ENCODE measurements around the gene TANC1.
"Not testable (repeated sequence)": the region's sequence is repeated elsewhere in the genome, so short reads cannot be mapped to it uniquely, and the experiment has no call there.

Gene TANC1

DNA sequence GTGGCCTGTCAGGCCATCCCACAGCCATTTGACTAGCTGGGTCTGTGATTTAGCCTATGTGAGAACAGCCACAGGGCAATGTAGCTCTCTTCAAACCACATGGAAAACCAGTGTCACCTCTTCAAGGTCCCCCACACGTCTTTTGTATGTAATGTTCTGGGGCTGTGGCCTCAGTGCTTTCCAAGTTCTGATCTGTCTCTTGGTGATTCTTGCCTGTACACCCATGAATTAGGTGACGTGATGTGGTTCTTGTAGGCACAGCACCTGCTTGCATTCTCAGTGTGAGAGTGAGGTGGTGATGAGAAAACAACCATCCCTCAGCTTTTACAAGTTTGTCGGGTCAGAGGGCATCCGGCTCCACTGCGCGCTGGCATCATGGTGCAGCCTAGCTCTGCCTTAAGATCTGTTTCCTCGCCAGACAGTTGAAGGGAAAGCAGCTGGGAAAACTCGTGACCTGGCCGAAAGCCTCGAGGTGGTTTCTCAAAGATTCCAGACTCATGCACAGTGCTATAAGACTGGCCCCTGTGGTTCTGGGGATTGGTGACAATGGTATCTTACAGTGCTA lies 125.8 kb downstream of the TANC1 start:
- DNase-seq: peak; percentile 76

DNA sequence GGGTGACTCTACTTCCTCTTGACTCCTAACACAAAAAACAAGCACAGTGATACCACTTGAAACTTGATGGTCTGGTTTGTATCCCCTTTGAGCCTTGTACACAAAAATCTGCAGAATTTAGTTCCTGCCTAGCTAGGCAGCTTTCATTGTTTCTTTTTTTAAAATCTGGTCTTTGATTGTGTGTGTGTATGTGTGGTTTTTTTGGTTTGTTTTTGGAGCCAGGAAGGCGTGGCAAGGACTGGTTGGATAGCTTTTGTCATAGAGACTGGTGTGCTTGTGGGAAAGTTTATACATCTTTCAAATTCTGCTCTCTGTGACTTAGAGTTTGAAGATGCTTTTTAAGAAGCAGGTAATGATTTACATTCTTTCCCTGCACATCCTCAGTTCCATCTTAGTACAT lies 127.4 kb downstream of the TANC1 start:
- no peak for DNase-seq

- DNase-seq: not testable (repeated sequence)
Observed at GRCh38 chr2:159096302-159096855, 127.9 kb downstream of the TANC1 start.

DNA sequence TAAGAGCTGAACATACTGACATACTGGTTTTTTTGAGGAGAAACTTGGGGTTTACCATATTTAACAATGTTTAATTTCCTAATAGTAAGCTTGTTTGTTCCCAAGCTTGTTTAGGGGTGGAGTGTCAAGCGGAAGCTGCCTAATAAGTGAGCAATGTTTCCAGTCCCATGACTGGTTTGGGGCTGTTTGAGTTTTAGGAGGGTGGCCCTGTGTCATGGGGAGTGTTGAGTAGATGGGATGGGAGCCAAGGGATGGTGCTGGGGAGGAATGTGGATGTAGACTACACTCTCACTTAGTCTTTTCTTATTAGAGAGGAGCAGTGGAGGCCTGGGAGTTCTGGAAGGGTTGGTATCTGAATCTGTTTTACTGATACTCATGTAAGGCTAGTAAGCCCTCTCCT lies 128.5 kb downstream of the TANC1 start:
- DNase-seq: no peak

DNA sequence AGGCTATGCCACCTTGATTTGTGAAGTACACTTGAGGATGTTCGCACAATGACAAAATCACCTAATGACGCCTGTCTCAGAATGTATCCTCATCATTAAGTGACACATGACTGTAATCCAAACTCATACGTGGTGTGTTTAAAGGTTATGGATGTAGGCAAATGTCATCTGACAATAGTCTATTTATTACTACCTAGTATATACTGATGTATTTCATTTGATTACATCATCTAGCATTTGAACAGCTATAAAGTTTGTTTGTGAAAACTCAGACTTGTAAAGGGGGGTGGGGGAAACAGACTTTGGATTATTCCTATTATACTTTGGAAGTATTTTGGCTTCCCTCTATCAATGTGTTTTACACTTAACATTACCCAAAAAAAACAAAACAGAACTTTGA lies 129.9 kb downstream of the TANC1 start:
- DNase-seq: no peak

DNA sequence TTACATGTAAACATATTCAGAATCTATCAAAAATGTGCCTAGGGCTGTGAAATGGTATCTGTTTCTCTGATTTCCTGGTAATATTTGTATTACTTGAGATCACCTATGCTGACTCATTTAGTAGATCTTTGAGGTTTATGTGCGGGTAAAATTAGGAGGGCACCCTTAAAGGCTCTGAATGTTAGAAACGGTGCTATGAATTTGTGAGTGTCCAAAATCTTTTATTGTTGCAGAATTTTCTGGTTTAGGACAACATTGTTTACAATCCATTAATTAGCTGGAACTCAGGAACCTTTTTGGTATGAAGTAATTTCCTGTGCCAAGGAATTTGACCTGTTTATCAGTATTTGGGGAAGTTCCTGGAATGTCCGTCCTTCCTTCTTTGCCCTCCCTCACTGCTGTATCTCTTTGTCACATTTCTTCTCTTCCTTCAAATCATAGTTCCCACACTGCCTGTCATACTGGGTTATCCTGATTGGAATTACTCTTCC lies 130.5 kb downstream of the TANC1 start:
- no peak for DNase-seq

DNA sequence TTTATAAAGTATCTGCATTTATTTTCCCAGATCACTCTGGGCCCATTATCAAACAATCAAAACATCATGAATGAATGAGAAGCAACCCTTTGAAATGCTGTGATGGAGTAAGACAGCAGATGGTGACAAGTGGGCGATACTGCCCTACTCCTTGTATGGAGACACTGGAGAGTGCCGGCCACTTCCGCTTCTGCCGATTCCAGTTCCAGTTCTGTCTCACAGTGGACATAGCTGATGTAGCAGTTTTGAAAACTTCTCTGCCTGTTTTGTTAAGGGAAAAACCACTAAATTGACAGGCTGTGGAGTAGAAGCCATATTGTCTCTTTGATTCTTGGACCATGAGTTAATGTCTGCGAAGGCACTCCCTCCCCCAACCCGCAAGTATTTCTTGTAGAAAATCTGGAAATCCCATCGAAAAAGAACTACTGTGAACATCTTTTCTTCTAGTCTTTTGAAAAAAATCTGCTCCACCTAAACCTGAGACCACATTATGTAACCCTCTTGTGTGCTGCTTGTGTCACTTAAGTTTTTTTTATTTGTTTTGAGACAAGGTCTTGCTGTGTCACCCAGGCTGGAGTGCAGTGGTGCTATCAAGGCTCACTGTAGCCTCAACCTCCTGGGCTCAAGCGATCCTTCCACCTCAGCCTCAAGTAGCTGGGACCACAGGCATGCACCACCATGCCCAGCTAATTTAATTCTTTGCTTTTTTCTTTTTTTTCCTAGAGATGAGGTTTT lies 133.5 kb downstream of the TANC1 start:
- DNase-seq: no peak

DNA sequence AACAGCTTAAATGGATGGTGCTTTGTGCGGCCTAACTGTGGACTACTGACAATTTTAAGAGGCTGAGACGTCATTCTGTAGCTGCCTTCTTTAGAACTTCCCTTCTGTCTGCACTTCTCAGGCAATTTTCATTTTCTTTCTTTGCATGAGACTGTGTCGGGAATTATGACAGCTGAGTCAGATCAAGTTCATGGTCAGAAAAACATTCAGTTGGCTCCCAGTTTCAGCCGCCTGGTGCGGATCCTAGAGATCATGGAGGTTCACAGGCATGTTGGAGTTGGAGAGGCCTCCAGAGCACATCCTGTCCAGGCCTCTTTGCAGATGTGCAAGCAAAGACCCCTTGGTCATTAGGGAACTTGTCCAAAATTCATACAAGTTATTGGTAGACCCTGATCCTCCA lies 135.0 kb downstream of the TANC1 start:
- no peak for DNase-seq

- DNase-seq: no peak
Observed at GRCh38 chr2:159106109-159106508, 137.7 kb downstream of the TANC1 start.

DNA sequence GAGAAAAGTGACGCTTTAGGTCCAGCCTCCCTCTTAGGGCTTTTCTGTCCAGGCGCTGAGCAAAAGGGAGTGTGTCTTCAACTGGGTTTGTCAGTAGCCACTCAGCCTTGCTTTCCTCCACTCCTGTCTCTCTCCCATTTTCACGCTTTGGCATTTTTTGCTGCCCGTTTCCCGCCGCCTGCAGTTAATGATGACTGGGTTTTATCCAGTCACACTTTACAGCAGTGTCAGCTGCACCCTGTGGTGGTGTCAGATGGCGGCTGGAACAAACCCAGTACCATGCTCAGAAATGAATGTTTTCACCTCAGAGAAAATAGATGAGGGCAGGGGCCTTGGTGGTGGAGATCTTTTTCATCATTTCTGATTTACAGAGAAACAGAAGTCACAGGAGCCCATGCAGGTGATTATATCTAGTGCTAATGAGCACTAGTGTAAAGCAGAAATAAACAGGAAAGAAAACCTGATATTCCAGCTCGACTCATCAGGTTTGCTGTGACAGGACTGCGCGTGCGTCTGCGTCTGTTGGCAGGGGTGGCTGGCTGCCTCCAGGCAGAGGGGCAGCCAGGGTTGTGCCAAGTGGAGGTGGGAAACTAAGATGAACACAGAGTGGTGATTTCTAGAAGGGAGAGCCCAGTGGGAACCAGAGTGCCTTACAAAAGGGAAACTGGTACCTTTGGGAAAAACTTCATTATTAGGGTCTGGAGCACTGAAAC lies 139.9 kb downstream of the TANC1 start:
- no peak for DNase-seq

DNA sequence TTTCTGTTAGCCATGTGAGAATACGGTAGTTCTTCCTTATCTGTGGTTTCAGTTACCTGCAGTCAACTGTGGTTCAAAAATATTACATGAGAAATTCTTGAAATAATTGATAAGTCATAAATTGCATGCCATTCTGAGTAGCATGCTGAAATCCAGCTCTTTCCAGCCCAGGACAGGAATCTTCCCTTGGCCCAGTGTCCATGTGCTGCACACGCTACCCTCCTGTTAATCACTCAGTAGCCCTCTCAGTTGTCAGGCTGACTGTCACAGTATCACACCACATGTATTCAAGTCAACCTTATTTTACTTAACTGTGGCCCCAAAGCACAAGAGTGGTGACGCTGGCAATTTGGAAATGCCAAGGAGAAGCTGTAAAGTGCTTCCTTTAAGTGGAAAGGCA lies 141.1 kb downstream of the TANC1 start:
- no peak for DNase-seq

- DNase-seq: no peak
Observed at GRCh38 chr2:159110784-159111183, 142.3 kb downstream of the TANC1 start.

DNA sequence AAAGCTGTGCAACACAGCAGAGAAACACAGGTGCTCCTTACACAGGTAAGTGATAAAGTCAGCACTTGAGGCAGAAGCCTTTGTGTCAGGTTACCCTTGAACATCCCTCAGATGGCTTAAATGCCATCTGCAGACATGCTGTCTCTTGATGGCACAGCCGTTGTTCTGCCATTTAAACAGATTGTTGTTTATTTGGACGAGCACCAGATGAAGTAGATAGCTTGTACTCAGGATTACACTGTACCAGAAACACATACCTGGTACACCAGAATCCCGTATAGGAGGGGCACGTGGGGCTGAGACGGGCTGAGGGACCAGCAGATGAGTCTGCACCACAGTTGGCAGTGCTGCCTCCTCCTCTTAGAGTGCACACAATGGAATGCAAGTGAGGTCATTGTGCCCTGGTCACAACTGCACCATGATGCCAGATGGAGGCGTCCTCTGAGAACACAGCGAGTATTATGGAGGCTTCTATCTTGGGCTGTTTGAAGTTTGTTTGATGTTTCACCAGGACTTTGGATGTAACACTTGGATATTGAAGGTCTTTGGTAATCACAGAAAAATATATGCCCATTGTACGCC lies 143.0 kb downstream of the TANC1 start:
- DNase-seq: no peak

DNA sequence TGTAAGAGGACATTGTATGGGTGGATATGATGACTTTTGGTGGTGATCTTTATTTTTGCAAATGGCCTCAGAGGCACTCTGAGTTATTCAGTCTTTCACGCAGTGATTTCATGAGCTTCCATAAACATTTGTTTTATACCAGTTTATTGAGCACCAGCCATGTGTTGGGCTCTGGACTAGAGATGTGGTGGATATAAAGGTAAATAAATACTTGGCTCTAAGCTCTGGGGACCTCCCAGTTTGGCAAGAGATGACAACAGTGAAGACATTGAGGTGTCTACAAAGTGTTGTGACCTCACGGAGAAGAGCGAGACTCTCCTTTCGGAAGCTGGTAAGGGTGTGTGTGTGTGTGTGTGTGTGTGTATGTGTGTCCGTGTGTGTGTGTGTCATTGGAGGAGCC lies 146.4 kb downstream of the TANC1 start:
- DNase-seq: no peak

DNA sequence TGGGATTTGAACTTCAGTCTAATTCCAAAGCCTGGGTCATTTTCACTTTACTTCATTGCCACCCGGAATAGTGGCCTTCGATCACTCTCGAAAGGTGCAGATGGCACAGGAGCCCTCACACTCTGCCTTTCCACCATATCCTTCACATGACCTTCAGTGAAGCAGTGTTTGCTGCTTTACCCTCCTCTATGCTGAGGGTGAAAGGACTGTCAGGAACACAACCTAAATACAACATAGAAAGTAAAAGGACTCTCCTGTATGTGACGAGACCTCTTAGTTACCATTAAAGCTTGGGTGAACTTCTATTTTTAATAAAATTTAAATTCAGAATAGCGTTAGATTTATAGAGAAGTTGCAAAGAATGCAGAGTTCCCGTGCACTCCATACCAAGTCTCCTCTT lies 148.5 kb downstream of the TANC1 start:
- no peak for DNase-seq

GRCh38 chr2:159117658-159118057 lies 149.2 kb downstream of the TANC1 start:
- no peak for DNase-seq

- peak; percentile 86 for DNase-seq
Observed at GRCh38 chr2:159118115-159118858, 149.8 kb downstream of the TANC1 start.

DNA sequence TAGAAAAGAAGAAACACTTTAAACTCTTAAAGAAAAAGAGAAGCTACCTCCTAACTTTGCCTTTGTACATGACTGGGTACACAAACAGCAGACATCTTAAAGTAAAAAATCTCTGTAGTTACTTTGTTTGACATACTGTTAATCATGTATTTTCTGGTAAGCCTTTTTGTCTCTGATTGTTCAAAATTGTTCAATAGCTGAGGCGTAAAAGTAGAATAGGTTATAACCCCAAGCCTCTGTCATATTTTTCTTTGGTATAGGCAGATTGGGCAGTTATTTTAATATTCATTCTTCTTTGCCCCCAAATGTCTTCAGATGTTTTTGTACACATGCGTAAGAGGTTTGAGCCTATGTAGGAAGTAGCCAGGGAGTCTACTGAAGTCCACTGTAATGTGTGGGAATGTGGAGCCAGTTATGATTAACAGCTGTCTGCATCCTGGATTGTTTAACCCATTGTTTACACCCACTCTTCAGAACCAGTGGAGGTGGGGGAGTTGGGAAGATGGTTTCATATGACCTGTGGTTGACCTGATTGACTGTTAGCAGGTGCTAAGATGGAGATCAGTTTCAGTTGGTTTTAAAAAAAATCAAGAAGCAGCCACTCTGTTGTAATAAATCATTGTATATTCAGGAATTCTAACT lies 150.5 kb downstream of the TANC1 start:
- DNase-seq: no peak

DNA sequence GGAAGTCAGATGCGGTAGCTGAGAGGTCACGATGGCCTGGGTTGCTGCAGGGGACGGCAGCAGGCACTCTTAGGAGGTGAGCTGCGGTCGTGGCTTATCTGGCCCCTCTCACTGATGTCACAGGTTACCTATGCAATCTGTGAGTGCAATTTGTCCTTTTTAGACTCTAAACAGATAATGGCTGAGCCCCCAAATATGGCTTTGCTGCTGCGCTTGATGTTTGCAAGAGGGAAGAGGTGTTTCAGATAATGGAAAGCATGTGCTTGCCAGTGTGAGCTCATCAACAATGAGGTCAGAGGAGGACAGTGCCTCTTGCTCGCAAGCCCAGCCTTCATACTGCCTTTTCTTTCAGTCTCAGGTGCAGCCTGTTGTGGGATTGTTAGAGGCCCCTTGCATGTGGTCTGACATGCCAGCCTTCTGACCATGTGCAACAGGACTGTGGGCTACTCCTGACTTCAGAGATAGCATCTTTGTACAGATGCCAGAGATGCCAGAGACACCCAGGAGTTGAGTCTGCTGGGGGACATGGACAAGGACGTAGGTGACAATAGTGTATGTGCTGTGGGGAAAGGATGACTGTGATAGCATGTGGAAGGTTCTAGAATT lies 151.3 kb downstream of the TANC1 start:
- DNase-seq: no peak

DNA sequence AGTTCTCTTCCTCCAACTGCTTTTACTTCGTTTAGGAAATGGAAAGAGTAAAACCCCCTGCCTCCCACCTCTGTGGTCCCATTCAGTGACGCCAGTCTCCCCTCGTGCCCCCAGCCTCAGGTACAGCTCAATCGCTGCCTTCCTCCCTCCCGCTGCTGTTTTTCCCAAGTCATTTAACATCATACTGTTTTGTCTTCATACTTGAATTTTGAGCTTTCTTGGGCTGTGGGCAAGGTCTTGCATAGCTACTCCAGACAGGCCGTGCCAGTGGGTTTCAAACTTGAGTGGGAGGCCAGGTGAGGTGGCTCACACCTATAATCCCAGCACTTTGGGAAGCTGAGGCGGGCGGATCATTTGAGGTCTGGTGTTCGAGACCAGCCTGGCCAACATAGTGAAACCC lies 155.3 kb downstream of the TANC1 start:
- no peak for DNase-seq

GRCh38 chr2:159124441-159124911 lies 156.0 kb downstream of the TANC1 start:
- DNase-seq: no peak
